Measurements from ENCODE around the gene RTN4R. TPM values are rescaled to one million over a fixed set of nuclear protein-coding genes. Genes with fewer than 3 reads are reported as not detected.

Gene RTN4R
- total RNA-seq, 1 donor from 2014 or later, result 2.0 TPM

Other genes starting within 250 kb of the RTN4R start
- 48.7 and 49.9 TPM in 2 replicates for gene TANGO2, start 247.2 kb downstream of the RTN4R start, total RNA-seq
- 63.2 and 66.1 TPM in 2 replicates for gene DGCR8, start 188.1 kb downstream of the RTN4R start, total RNA-seq
- gene RANBP1, start 152.2 kb downstream of the RTN4R start, total RNA-seq, result 233 and 242 TPM in 2 replicates
- 111 and 113 TPM in 2 replicates for gene TRMT2A, start 151.1 kb downstream of the RTN4R start, total RNA-seq
- 55.2 and 61.8 TPM in 2 replicates for gene ZDHHC8, start 136.5 kb downstream of the RTN4R start, total RNA-seq
- gene CCDC188, start 117.3 kb downstream of the RTN4R start, total RNA-seq, result 0.41 TPM in 1 of 2 replicates, not detected in the other
- gene DGCR6L, start 51.7 kb upstream of the RTN4R start, total RNA-seq, result 44.5 and 45.4 TPM in 2 replicates
- gene ZNF74, start 125.8 kb upstream of the RTN4R start, total RNA-seq, result 7.4 and 9.2 TPM in 2 replicates
- gene SCARF2, start 169.5 kb upstream of the RTN4R start, total RNA-seq, result 0.61 and 0.86 TPM in 2 replicates
- gene KLHL22, start 227.5 kb upstream of the RTN4R start, total RNA-seq, result 29.7 and 30.1 TPM in 2 replicates
- gene MED15, start 239.3 kb upstream of the RTN4R start, total RNA-seq, result 151 and 165 TPM in 2 replicates

All from T-helper 1 cell treated with Interleukin-12 subunit alpha and Interleukin-12 subunit beta and Interleukin-4 antibody, amounts not matched to agents 30 ng/mL and 1 ng/mL, for 36 hours (primary cell).